Liver (tissue), 9 donors: ENCODE results near the gene IFNA13. TPM values are rescaled to one million over a fixed set of nuclear protein-coding genes. Genes with fewer than 3 reads are reported as not detected.

Experiments
- DNase-seq: peaks from one replicate; pipeline ENCODE4 v3.0.0-alpha.2; 2017; ENCODE audit warnings: low spot score
- H3K27ac ChIP-seq, 2 donors: one replicate each; pipeline ENCODE4 v1.7.0; 2013; ENCODE audit warnings: inconsistent platforms in 2 of 2, low read length in 2 of 2, control low read depth in 1 of 2, low read depth in 1 of 2, mild to moderate bottlenecking in 1 of 2
- H3K27me3 ChIP-seq, 4 donors: one replicate each; pipeline versions ENCODE4 v1.6.1 to v1.7.0; 2013; ENCODE audit warnings: low read length in 3 of 4, inconsistent platforms in 1 of 4, mild to moderate bottlenecking in 1 of 4, moderate library complexity in 1 of 4; ENCODE audit not compliant: control insufficient read depth in 4 of 4, insufficient read depth in 4 of 4
- H3K36me3 ChIP-seq, 4 donors: one replicate each; pipeline versions ENCODE4 v1.6.1 to v1.7.0; 2013; ENCODE audit warnings: low read length in 3 of 4, mild to moderate bottlenecking in 3 of 4, low read depth in 1 of 4, moderate library complexity in 1 of 4; ENCODE audit not compliant: control insufficient read depth in 4 of 4, insufficient read depth in 3 of 4
- H3K4me1 ChIP-seq, 4 donors: one replicate each; pipeline versions ENCODE4 v1.6.1 to v1.7.0; 2013; ENCODE audit warnings: low read length in 3 of 4, mild to moderate bottlenecking in 3 of 4, moderate library complexity in 1 of 4; ENCODE audit not compliant: control insufficient read depth in 4 of 4, insufficient read depth in 4 of 4
- H3K4me3 ChIP-seq, 3 donors: one replicate each; pipeline versions ENCODE4 v1.6.1 to v1.7.0; 2013; ENCODE audit warnings: low read length in 3 of 3, control low read depth in 1 of 3, low read depth in 1 of 3, mild to moderate bottlenecking in 1 of 3
- H3K9ac ChIP-seq, 2 donors: one replicate each; pipeline ENCODE4 v1.7.0; 2013; ENCODE audit warnings: low read length in 2 of 2, mild to moderate bottlenecking in 2 of 2, moderate library complexity in 2 of 2, control low read depth in 1 of 2, low read depth in 1 of 2
- H3K9me3 ChIP-seq, 4 donors: one replicate each; pipeline versions ENCODE4 v1.6.1 to v1.7.0; 2013; ENCODE audit warnings: low read length in 3 of 4; ENCODE audit not compliant: control insufficient read depth in 4 of 4
- FOXA1 ChIP-seq: IDR thresholded peaks from 2 replicates; pipeline ENCODE4 v1.6.1; 2016; ENCODE audit warnings: antibody characterized with exemption
- FOXA2 ChIP-seq: IDR thresholded peaks from 2 replicates; pipeline ENCODE4 v1.6.1; 2016; ENCODE audit warnings: antibody characterized with exemption
- HNF4A ChIP-seq, 2 donors: conservative IDR thresholded peaks; 2 replicates each; pipeline ENCODE4 v1.6.1; 2016; ENCODE audit warnings: antibody characterized with exemption in 2 of 2, mild to moderate bottlenecking in 2 of 2
- HNF4G ChIP-seq: IDR thresholded peaks from 2 replicates; pipeline ENCODE4 v1.6.1; 2016; ENCODE audit warnings: antibody characterized with exemption
- NR2F2 ChIP-seq: IDR thresholded peaks from 2 replicates; pipeline ENCODE4 v1.6.1; 2016; ENCODE audit warnings: antibody characterized with exemption
- RAD21 ChIP-seq, 2 donors: IDR thresholded peaks; 2 replicates each; pipeline ENCODE4 v1.6.1; 2016; ENCODE audit warnings: antibody characterized with exemption in 2 of 2, mild to moderate bottlenecking in 2 of 2
- SP1 ChIP-seq: IDR thresholded peaks from 2 replicates; pipeline ENCODE4 v1.6.1; 2018; ENCODE audit warnings: antibody characterized with exemption, mild to moderate bottlenecking
- YY1 ChIP-seq: IDR thresholded peaks from 2 replicates; pipeline ENCODE4 v1.6.1; 2016; ENCODE audit warnings: antibody characterized with exemption, mild to moderate bottlenecking
- WGBS: extraction: QIAGEN DNeasy Blood & Tissue Kit; methylation state at CpG from one replicate; pipeline ENCODE4 v1.1.7; 2013; 5-methylcytosine and 5-hydroxymethylcytosine counted together
- polyA plus RNA-seq, 2 donors: library from polyadenylated mRNA; stranded (reverse) in 1 of 2; unstranded in 1 of 2; fragments of 200-250 nt in 1 of 2; fragments of >200 nt in 1 of 2; fragmentation: Nextera tagmentation in 1 of 2; extraction: Ambion mirVana in 1 of 2; gene quantifications; one replicate each; pipeline versions ENCODE4 v1.2.1 to v1.2.3, GENCODE V29; 2013 to 2015
- total RNA-seq, 2 donors: library from RNA; depleted of rRNA; stranded (reverse); fragments of >200 nt; gene quantifications; one replicate each; pipeline ENCODE4 v1.2.3, GENCODE V29; 2014
- TF ChIP-seq, protein P1 (sequence below): IDR thresholded peaks from 2 replicates; pipeline ENCODE4 v1.6.1; 2016; ENCODE audit warnings: antibody characterized with exemption
- TF ChIP-seq, protein P2 (sequence below): fragments of 150-350 bp; IDR thresholded peaks from 2 replicates; pipeline ENCODE4 v1.5.1; 2017; ENCODE audit warnings: improper control_type of control experiment, low read depth, low read length; ENCODE audit not compliant: missing input control
- TF ChIP-seq, protein P3 (sequence below): IDR thresholded peaks from 2 replicates; pipeline ENCODE4 v1.6.1; 2016; ENCODE audit warnings: antibody characterized with exemption
- donor health status: healthy.
- donor health status: healthy.
- donor health status: healthy.
- donor health status: healthy.
- donor health status: healthy.

IFNA13 gene
- total and polyA plus RNA-seq, 4 donors, result not detected

DNA sequence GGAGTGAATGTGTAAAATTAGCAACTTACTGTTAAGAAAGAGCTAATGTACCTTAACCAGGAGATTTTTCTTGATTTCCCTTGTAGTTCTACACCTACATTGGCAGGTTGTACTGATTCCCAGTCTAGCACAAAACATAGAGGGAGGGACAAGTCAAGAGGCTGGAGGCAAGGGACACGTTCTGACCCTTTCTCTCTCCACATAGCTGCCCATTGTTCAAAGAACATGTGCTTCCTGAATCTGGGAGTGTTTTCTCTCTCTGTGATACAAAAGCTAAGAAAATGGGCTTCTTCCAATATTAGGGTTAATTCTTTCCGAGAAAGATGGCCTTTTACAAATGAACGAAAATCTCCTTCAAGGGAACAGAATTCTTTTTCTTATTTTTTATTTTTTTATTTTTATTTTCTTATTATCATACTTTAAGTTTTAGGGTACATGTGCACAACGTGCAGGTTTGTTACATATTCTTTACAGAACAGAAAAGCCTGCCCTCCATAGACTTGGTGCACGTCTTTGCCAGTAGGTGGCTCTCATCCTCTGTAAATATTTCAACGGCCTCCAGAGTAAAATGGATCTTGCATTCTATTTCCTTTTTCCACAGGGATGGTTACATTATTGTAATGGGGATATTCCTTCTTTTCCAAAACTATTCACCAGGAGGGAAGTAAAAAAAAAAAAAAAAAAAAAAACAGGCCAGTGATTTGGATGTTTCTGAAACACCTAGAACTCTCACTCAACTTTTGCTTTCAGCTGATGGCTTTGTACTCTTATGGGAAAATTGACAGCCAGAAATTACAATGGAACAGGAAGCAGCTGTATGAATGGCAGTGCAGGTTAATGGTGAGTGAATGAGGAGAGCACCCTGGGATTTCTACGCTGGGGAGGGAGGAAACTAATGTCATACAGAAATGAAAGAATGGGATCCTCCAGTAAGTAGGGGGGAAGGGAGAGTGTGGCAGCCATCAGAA, 49.6 kb downstream of the IFNA13 start:
- H3K9ac ChIP-seq, result no peak overlapping the region
- no peaks in the 10 kb centered on the region for H3K27me3 ChIP-seq
- no peaks in the 10 kb centered on the region for H3K9me3 ChIP-seq
- peaks cover 6 to 20% (median 16%) of the 10 kb centered on the region in 4 donors for H3K4me1 ChIP-seq
- DNase-seq, result no peak
- no peak overlapping the region for H3K4me3 ChIP-seq
- no peak for TF ChIP-seq FOXA1
- TF ChIP-seq HNF4A (conservative IDR thresholded peaks at IDR 0.05), result no peak
- no peak for TF ChIP-seq NR2F2
- TF ChIP-seq SP1, result no peak
- TF ChIP-seq, protein P1, sequence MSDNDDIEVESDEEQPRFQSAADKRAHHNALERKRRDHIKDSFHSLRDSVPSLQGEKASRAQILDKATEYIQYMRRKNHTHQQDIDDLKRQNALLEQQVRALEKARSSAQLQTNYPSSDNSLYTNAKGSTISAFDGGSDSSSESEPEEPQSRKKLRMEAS, result no peak
- TF ChIP-seq FOXA2, result no peak
- TF ChIP-seq YY1, result peak; percentile 36
- TF ChIP-seq, protein P2, sequence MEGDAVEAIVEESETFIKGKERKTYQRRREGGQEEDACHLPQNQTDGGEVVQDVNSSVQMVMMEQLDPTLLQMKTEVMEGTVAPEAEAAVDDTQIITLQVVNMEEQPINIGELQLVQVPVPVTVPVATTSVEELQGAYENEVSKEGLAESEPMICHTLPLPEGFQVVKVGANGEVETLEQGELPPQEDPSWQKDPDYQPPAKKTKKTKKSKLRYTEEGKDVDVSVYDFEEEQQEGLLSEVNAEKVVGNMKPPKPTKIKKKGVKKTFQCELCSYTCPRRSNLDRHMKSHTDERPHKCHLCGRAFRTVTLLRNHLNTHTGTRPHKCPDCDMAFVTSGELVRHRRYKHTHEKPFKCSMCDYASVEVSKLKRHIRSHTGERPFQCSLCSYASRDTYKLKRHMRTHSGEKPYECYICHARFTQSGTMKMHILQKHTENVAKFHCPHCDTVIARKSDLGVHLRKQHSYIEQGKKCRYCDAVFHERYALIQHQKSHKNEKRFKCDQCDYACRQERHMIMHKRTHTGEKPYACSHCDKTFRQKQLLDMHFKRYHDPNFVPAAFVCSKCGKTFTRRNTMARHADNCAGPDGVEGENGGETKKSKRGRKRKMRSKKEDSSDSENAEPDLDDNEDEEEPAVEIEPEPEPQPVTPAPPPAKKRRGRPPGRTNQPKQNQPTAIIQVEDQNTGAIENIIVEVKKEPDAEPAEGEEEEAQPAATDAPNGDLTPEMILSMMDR, result peak; percentile 62
- TF ChIP-seq HNF4G, result no peak
- TF ChIP-seq RAD21 (IDR thresholded peaks at IDR 0.05), result peak; percentile 75 to 76
- TF ChIP-seq, protein P3, sequence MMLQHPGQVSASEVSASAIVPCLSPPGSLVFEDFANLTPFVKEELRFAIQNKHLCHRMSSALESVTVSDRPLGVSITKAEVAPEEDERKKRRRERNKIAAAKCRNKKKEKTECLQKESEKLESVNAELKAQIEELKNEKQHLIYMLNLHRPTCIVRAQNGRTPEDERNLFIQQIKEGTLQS, result no peak
- WGBS, result 28% methylated on average over 7 of the region's 7 CpGs
- no peak overlapping the region for H3K27ac ChIP-seq
- peaks cover 2 to 5% (median 3%) of the 10 kb centered on the region in 4 donors for H3K36me3 ChIP-seq

Other genes starting within 250 kb of the IFNA13 start
- gene IFNW1, start 226.2 kb downstream of the IFNA13 start, total RNA-seq, result not detected
- gene IFNW1, start 226.2 kb downstream of the IFNA13 start, polyA plus RNA-seq, result not detected
- not detected for gene IFNA21, start 201.4 kb downstream of the IFNA13 start, total RNA-seq
- not detected for gene IFNA21, start 201.4 kb downstream of the IFNA13 start, polyA plus RNA-seq
- not detected for gene IFNA4, start 180.5 kb downstream of the IFNA13 start, total RNA-seq
- gene IFNA4, start 180.5 kb downstream of the IFNA13 start, polyA plus RNA-seq, result not detected
- gene IFNA7, start 165.9 kb downstream of the IFNA13 start, total RNA-seq, result not detected
- not detected for gene IFNA7, start 165.9 kb downstream of the IFNA13 start, polyA plus RNA-seq
- not detected for gene IFNA10, start 160.9 kb downstream of the IFNA13 start, total RNA-seq
- not detected for gene IFNA10, start 160.9 kb downstream of the IFNA13 start, polyA plus RNA-seq
- not detected for gene IFNA16, start 150.7 kb downstream of the IFNA13 start, total RNA-seq
- not detected for gene IFNA16, start 150.7 kb downstream of the IFNA13 start, polyA plus RNA-seq
- gene IFNA17, start 139.8 kb downstream of the IFNA13 start, total RNA-seq, result not detected
- not detected for gene IFNA17, start 139.8 kb downstream of the IFNA13 start, polyA plus RNA-seq
- not detected for gene IFNA14, start 128.1 kb downstream of the IFNA13 start, total RNA-seq
- gene IFNA14, start 128.1 kb downstream of the IFNA13 start, polyA plus RNA-seq, result not detected
- under 1 TPM in 1 of 2 donors, not detected in 1; 0.25 TPM for gene IFNA5, start 62.7 kb downstream of the IFNA13 start, total RNA-seq
- not detected for gene IFNA5, start 62.7 kb downstream of the IFNA13 start, polyA plus RNA-seq
- gene KLHL9, start 32.7 kb downstream of the IFNA13 start, total RNA-seq, result 10 to 100 TPM; 14.0 to 14.5 TPM
- 1 to 10 TPM; 5.6 to 5.7 TPM for gene KLHL9, start 32.7 kb downstream of the IFNA13 start, polyA plus RNA-seq
- gene IFNA6, start 17.2 kb downstream of the IFNA13 start, total RNA-seq, result not detected
- not detected for gene IFNA6, start 17.2 kb downstream of the IFNA13 start, polyA plus RNA-seq
- gene IFNA2, start 17.3 kb upstream of the IFNA13 start, total RNA-seq, result not detected
- not detected for gene IFNA2, start 17.3 kb upstream of the IFNA13 start, polyA plus RNA-seq
- not detected for gene IFNA8, start 41.1 kb upstream of the IFNA13 start, total RNA-seq
- gene IFNA8, start 41.1 kb upstream of the IFNA13 start, polyA plus RNA-seq, result not detected
- not detected for gene IFNA1, start 72.4 kb upstream of the IFNA13 start, total RNA-seq
- gene IFNA1, start 72.4 kb upstream of the IFNA13 start, polyA plus RNA-seq, result not detected
- not detected for gene IFNE, start 114.3 kb upstream of the IFNA13 start, total RNA-seq
- gene IFNE, start 114.3 kb upstream of the IFNA13 start, polyA plus RNA-seq, result not detected